ENCODE data around the gene GRID1.
"Not testable (repeated sequence)": the region's sequence is repeated elsewhere in the genome, so short reads cannot be mapped to it uniquely, and the experiment has no call there.

GRID1 gene

DNA sequence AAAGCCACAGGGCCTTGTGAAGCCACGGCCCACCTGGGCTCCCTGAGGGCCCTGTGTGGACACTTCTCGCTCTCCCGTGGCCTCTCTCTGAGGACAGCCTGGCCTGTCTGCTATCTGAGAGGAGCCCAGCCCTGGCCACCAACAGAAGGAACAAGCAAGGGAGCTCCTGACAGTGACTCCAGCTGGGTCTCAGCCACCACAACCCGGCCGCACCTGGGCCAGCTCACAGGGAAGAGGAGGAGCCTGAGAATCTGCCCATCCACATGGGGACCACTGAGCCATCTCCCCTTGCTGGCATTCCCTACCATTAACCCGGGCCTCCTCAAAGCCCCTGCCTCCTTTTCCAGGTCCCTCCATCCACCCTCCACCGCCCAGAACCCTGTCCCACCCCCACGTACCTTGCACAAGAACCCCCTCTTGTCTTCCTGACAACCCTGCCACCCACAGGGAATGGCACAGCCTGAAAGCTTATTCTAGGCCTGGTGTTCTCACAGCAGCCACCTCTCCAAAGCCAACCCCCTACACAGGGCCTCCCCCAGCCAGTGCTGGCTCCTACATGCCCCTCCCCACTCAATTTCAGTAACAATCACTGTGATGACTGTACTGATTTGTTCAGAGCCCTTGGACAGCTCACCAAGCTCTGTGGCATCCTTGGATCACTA is 120.2 kb downstream of the GRID1 start:
- no peak for DNase-seq

DNA sequence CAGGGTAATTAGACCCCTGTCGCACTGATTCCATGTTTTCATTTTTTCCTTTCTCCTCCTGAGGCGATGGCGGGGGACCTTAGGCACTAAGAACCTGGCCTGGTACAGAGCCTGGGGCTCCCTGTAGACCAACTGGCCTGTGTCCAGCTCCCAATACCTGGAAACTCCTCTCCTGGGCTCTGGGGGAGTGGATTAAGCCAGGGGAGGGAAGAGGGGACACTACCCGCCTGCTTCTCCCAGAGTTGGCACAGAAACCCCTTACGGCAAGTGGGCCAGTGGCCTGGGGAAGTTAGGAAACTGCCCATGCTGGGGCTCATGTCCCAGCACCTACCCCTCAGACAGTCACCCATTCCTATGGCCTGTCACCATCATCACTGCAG is 121.6 kb downstream of the GRID1 start:
- DNase-seq = no peak

DNA sequence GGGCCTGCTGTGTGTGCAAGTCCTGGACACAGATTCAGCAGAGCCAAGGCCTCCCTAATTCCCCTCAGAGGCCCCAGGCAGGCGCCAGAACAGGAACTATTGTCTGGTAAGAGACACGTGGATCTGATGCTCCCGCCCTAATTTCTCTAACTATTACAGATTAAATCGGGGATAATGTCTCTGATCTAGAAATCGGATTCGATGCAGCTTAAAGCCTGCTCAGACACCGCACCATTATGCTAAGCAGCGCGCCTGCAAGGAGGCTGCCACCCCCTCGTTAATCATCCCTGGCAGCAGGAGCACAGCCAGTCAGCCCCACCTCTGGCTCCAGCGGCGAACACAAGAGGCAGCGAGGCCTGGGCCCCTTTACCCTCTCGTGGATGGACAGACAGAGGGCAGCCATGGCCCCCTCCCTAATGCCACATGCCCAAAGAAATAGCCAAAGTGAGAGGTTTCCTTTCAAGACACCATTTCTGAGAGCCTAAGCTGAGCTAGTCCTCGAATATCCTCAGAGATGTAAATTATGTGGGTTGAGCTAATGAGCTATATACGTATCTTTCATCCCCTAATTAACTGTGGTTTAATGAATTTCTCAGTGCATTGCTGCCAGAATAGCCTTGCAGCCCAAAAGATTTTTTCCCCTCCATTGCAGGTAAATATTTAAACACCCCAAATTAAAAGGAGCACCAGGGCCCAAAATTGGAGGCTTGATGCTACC is 122.1 kb downstream of the GRID1 start:
- no peak for DNase-seq

DNA sequence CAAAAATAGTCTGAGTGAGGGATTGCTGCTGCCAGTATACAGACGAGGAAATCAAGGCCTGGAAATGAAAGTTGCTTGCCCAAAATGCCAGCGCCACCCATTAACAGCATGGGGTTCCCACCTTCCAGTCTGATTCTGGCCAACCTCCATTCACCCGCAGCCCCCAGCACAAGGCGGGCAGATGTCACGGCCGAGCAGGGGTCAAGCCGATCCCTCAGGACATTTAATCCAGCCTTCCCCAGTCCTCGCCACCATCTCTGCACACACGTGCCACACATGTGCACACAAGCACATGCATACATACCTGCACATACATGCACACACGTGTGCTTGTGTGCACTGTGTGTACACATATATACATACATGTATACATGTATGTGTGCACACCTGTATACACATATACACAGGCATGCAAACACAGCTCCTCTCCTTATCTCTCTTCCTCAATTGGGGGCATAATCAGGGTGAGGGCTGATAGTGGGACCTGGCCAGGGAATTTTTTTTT is 122.9 kb downstream of the GRID1 start:
- DNase-seq = no peak

DNA sequence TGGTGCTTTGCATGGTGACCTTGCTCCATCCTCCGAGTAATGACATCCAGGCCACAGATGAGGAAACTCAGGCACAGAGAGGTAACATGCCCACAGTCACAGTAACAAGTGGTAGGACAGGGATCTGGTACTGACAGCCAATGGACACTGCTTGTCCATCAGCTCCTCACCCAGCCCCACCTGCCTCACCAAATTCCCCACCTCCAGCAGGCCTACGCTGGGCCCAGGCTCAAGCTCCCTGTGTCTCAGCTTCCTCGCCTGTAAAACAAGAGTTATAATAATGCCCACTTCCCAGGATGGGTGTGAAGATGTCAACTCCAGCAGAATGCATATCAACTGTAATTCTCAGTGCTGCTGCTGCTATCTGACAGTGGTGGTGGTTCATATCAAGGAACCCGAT is 123.8 kb downstream of the GRID1 start:
- no peak for DNase-seq

DNA sequence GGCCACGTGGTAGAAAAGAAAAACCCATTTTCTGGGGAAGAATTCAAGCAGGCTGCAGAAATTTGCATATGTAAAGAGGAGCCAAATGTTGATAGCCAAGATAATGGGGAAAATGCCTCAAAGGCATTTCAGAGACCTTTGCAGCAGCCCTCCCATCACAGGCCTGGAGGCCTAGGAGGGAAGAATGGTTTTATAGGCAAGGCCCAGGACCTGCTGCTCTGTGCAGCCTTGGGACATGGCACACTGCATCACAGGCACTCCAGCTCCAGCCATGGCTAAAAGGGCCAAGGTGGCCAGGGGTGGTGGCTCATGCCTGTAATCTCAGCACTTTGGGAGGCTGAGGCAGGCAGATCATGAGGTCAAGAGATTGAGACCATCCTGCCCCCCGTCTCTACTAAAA is 128.5 kb downstream of the GRID1 start:
- not testable (repeated sequence) for DNase-seq

DNA sequence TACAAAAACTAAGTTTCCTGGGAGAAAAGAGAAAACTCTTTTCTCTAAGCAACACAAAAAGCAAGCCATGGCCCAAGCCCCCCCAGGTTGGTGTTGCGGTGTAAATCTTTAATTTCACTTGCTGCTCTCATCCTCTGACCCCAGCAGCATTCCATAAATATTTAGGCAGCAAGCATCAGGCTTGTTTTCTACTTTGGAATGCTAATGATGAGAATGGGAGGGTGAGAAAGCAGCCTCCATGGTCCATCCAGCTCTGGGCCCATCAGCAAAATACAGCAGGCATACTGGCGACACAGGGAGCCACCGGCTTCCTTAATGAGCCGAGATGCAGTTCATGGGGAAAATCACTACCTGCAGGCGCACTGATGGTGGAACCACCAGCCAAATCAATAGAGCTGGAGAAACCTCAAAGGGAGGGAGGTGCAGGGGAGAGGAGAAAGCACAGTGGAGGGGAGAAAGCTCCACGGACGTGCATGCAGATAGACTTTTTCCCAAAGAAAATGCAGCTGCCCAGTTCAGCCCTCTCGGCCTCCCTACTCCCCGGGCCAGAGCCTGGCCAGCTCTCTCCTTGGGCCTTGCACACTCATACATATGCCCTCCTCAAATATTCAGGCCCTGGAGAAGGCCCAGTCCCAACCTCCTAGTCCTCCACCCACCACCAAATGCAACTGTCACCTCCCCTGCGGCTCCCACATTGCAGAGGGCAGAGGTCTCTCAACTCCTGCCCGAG is 131.9 kb downstream of the GRID1 start:
- DNase-seq = no peak

DNA sequence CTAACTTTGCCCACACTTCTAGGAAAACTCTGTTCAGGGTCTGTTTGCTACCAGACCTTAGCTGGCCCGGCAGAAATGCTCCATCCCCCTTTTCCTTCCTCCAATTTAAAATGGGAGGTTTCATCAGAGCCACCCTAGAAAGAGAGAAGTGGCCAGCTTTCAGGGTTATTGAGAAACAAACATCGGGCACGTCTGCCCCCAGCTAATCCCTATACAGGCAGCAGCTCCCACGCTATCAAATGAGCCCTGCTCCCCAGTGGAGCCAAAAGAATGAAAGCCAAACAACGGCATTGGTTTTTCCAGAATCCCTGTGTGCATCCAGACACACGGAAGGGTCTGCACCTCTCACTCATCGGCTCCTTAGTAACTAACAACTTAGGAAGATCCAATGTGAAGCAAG is 132.5 kb downstream of the GRID1 start:
- no peak for DNase-seq

DNA sequence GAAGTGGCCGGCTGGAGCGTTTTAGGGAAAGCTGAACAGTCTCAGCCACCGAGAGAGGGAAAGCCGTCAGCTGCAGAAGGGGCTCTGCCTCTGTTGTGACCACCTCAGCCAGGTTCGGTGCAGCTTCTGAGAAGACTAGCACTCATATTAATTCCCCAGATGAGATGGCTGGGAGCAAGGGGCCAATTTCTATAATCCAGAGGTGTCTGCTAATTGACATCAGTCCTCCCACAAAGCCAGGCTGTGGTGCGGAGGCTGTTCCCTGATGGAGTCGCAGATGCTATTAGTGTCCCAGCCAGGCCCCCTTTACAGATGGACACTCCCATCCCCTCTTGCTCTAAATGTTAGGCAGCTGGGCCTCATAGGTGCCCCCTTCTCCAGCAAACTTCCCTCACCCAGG is 133.5 kb downstream of the GRID1 start:
- DNase-seq = no peak

DNA sequence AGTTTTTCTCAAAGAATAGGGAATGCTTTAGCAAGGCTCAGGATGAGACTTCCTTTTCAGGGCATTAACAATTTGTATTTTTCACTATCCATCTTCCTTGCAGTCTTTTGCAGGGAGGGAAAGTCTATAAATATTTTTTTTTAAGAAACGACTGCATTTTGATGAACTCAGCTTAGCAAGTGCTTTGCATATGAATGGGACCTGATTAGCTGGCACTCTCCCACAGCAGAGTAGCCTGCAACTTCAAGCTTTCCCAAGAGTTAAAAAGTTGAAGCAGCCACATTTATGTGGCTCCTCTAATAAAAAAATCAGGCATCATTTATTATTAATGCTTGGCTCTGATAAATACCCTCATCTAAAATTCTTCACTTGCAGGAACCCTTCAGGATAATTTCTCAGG is 134.0 kb downstream of the GRID1 start:
- no peak for DNase-seq

DNA sequence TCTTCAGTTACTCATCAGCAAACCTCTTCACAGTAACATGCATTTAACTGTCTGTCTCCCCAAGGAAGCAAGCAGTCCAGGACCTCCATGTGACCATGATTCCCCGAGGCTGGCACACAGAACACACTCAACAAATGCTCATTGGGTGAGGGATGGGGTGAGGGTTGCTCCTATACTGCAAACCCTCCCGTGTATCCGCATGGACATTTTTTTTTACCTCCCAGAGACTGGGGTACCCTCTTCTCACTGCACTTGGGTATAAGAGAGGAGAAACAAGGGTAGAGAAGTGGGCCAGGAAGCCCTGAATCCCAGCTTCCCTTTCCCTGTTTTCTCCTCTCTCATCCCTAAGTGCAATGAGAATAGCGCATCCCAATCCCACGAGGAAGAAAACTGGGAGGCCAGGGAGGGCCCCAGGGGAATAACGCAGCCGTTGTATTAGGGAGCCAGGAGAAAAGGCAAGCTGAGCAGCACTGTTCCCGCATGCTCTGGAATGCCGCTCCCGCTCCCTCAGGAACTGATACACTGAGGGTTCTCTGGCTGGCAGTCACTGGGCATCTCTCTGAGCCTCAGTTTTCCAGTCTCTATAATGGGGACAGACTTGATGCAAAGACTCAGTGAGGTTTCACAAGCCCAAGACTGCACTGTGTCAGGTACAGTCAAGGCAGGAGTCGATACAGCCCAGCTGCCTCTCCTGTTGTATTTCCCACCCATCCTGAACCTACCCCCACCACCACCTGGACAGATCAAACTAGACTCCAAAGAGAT is 134.6 kb downstream of the GRID1 start:
- DNase-seq = no peak

DNA sequence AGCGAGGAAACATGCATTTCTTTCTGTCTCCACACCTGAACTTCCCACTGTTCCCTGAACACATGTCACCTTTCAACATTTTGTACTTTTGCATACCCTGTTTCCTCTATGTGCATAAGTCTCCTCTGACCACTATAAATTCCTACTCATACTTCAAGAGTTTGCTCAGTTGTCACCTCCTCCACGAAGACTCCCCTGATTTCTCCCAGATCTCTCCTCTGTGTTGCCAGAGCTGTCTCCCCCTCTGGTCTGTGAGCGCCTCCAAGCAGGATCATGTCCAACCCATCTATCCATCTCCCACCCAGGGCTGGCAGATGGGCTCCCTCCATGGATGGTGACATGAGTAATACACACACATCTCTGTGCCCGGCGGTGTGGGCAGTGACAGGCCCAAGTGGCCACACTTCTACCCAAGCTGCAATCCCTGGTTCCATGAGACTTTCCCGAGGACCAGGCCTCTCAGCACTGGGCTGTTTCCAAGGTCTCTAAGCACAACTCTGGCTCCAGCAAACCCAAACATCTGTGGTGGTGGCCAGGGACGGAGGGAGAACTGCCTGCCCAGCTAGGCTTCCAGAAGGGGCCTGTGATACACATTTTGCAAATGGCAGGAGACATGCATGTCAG is 135.9 kb downstream of the GRID1 start:
- no peak for DNase-seq

DNA sequence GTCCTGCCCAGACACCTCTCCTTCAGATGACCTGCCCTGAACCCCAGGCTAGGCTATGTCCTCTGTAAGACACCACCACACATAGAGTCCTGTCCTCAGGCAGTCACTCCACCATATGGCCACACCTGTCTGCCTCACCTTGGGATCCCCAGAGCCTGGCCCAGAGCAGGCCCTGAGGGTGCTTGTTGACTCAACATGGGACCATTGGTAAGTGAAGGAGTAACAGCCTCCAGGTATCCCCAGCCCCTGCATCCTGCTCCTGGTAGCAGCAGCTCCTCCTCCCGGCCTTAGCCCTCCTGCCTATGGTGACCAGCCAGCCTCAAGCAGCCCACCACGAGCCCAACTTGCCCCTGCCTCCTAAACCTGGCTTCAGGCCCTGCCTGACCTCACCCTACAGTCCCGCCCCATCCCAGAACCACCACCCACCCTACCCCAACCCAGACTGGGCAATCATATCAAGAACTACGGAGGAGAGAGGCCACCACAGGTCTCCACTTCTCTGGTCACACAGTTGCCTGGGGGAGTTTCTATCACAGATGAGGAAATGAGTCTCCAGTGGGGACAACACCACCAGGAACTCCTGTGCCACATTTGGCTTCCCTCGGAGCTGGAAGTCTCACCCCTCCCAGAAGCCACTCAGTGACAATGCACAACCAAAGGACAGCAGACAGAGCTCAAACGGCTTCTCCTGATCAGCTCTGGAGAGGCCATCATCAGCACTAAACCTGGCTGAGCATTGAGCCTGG is 136.6 kb downstream of the GRID1 start:
- no peak for DNase-seq

DNA sequence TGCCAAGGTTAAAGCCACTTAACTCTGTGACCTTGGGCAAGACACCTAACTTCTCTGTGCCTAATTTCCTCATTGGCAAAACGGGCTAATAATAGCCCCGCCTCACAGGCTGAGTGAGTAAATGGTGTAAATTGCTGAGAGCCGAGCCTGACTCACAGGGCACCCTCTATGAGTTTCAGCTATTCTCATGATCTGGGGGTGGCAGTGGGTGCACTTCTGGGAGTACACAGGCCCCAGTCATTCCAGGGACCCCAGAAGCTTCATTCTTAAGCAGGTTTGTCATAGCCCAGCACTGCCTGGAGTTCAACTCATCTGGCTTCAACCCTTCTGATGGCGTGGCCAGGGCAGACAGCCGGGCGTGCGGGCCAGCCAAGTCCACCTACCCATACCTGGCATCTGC is 137.2 kb downstream of the GRID1 start:
- DNase-seq = no peak

DNA sequence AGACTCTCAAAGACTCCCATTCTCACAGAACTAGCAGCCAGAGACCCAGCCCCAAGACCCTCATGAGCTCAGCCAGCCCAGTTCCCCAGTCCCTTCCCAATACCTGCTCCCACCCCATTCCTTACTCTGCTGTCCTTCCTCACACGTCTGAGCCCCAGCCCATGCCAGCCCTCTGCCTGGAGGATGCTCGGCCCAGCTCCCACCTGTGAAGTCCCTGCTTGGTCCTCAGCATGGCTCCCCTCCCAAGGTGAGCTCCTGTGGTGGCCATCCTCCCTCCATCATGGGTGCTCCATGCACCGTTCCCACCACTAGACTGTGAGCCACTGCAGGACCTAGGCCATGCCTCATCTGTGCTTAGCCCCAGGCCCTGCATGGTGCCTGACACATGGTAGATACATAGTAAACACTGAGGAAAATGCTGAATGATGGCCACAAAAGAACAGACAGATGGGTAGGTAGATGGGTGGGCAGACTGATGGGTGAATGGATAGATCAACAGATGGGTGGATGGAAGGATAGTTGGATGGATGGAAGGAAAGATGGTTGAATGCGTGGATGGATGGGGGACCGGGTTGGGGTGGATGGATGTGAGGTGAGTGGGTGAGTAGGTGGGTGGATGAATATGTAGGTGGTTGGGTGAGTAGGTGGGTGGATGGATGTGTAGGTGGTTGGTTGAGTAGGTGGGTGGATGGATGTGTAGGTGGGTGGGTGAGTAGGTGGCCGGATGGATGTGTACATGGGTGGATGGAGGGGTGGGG is 138.9 kb downstream of the GRID1 start:
- no peak for DNase-seq

DNA sequence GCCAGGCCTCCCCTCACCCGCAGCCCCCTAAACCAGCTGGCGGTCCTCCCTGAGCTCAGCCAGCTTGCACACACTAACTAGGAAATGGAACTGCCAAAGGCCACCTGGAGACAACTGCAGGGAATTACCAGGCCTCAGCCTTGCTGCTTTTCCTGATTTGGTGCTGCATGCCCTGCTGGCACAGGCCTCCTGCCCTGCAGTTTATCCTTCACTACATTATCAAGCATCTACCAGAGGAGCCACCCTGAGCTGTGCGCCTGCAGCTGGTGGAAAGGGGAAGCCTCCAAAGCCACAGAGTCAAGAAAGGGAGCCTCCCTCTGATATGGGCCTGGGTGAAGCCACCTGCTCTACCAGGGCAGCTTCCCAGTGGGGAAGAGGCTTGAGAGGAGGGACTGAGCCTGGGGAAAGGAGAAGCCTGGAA is 139.8 kb downstream of the GRID1 start:
- no peak for DNase-seq

DNA sequence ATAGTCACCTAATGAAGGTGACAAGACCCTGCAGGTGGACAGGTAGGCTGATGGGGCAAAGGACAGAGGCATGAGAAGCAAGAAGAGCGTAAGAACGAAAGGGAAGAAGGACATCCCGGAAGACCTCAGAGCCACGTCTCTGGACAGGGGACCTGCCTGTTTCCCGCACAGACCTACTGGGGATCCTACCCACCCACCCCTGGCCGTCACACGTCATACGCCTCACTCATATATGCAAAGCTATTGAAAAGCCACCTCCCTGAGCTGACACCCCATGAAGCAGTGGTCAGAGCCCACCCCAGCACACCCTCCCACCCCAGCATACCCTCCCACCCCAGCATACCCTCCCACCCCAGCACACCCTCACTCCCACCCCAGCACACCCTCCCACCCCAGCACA is 140.6 kb downstream of the GRID1 start:
- DNase-seq = no peak

DNA sequence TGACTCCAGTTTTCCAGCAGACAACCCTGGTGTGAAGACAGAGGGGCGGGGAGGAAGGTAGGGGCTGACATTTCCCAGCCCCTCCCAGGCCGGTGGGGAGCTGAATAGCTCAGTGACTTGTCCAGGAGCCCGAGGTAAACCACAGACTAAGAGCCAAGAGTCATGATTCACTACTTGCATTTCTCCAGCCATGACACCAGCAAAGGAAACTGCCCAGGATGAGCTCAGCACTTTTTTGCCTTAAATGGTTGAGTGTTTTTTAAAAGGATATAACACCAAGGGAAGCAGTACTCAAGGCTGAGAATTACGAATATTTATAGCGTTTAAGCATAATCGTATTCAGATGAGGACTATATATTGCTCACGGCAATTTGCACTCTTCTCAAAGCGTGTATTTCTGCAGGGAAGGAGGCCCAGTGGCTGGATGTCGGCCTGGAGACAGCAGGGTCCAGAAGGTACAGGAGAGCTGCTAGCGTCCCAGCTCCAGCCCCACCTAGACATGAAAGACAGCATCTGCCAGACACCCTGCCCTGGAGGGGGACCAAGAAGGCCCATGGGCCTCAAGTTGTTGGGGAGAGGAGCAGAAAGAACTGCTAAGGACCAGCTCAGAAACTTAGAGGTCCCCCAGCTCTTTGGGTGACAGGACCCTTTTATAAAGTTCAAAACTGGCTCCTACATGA is 141.4 kb downstream of the GRID1 start:
- no peak for DNase-seq

DNA sequence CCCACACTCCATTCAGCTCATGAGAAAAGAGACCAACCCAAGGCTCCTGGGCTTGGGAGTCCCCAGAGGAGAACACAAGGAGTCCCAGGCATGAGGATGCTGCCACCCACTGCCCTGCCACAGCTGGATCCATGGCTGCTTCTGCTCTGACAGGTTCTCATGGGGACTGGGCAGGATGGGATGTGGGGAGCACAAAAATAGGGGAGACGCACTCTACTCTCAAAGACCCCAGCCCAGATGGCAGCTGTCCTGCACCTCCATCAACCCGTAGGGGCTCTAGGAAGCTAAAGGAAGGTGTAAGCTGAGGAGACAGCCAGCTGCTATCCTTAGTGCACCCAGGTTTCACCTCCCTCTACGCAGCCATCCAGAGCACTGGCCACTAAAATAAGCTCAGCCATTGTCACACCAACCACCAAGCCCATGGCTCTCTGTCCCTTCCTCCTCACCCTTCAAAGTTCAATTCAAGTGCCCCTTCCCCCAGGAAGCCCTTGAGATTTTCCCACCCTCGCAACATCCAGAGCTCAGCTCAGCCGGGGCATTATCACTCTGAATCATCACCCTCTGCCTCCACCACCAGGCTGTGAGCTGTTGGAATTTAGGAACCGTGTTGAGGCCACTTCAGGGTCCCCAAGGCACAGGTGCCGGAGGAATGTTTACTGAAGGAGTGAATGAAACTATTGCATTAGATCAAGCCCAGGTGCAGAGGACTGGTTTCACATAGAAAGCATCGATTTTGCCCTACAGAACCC is 142.1 kb downstream of the GRID1 start:
- no peak for DNase-seq

DNA sequence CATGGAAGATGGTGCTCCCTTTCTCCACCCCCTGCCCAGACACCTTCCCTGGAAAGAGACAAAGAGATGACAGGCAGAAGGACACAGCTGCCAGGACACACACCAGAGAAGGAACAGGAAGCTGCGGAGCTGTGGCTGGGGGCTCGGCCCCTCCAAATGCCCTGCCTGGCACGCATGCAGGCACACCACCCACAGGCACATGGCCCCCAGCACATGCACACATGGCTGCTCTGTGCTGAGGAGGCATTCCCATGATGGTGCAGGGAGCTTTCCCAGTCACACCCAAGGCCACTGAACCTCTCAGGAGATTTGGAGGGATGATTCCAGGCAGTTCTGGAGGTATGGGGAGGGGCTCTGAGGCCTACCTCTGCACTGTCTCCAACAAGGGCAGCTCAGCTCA is 143.3 kb downstream of the GRID1 start:
- no peak for DNase-seq
